GM23248 (cell line): ENCODE results near the gene TMEM250.

Experiments used
- EZH2 ChIP-seq: fragments of 200-600 bp; sonication (generic); IDR thresholded peaks from 2 replicates; pipeline ENCODE4 v1.6.1; 2018; ENCODE audit warnings: antibody characterized with exemption, mild to moderate bottlenecking; ENCODE audit not compliant: insufficient read depth, poor library complexity, severe bottlenecking
- EZH2phosphoT487 ChIP-seq: fragments of 200-600 bp; sonication (generic); IDR thresholded peaks from 2 replicates; pipeline ENCODE4 v1.6.1; 2018; ENCODE audit warnings: antibody characterized with exemption, moderate library complexity, mild to moderate bottlenecking, low read depth; ENCODE audit not compliant: insufficient read depth

- no peak for TF ChIP-seq EZH2
- TF ChIP-seq EZH2phosphoT487: no peak
These were observed 30.8 kb downstream of the TMEM250 start for GRCh38 chr9:136087741-136088480.
